Measurements from ENCODE around the gene DLGAP4.

Gene DLGAP4

GRCh38 chr20:36334281-36335205, 28.4 kb downstream of the DLGAP4 start (continued):
- TF ChIP-seq ZC3H10 (CRISPR knock-in tag; IDR thresholded peaks at IDR 0.05) (no peak), ZFP30 (CRISPR knock-in tag; IDR thresholded peaks at IDR 0.05) (no peak)

- TF ChIP-seq TOX (CRISPR knock-in tag; IDR thresholded peaks at IDR 0.05; ENCODE audit: borderline replicate concordance), result no peak
- ATAC-seq, result no peak
Measured at GRCh38 chr20:36335206-36335870, 29.2 kb downstream of the DLGAP4 start.

DNA sequence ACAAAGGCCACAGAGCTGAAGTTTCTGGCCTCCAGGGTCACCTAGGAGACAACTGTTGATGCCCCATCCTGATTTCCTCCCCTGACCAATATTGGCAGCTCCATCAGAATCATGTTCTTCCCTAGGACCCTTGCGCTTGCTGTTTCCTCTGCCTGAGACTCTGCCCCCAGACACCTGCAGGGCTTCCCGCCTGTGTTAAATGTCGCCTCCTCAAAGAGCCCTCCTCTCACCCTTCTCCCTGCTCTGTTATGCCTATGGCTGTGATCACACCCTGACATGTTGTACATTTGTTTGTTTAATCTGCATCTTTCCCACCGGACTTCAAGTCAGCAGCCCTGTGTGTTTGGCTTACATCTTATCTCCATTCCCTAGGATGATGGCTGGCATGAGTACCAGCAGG, 30.1 kb downstream of the DLGAP4 start:
- TF ChIP-seq ZFP3 (CRISPR knock-in tag; IDR thresholded peaks at IDR 0.05) (no peak), ZC3H10 (CRISPR knock-in tag; IDR thresholded peaks at IDR 0.05) (no peak), TOX (CRISPR knock-in tag; IDR thresholded peaks at IDR 0.05; ENCODE audit: borderline replicate concordance) (no peak), ISL1 (CRISPR knock-in tag; IDR thresholded peaks at IDR 0.05) (no peak), ESRRG (CRISPR knock-in tag; IDR thresholded peaks at IDR 0.05) (no peak), RARB (CRISPR knock-in tag; IDR thresholded peaks at IDR 0.05) (no peak), BACH2 (CRISPR knock-in tag; IDR thresholded peaks at IDR 0.05; ENCODE audit: borderline replicate concordance) (no peak), ZFP30 (CRISPR knock-in tag; IDR thresholded peaks at IDR 0.05) (no peak), ZNF8 (CRISPR knock-in tag; IDR thresholded peaks at IDR 0.05) (no peak), SNAI2 (CRISPR knock-in tag; IDR thresholded peaks at IDR 0.05) (no peak), PPARA (CRISPR knock-in tag; IDR thresholded peaks at IDR 0.05; ENCODE audit: borderline replicate concordance) (no peak), OSR1 (CRISPR knock-in tag; IDR thresholded peaks at IDR 0.05) (no peak), ARNTL (CRISPR knock-in tag; IDR thresholded peaks at IDR 0.05; ENCODE audit: borderline replicate concordance, low read depth) (no peak), CSRNP3 (CRISPR knock-in tag; IDR thresholded peaks at IDR 0.05) (no peak), ZNF565 (CRISPR knock-in tag; conservative IDR thresholded peaks at IDR 0.05; ENCODE audit: low read depth) (no peak), ZNF70 (CRISPR knock-in tag; IDR thresholded peaks at IDR 0.05) (no peak)
- TF ChIP-seq, protein P1, sequence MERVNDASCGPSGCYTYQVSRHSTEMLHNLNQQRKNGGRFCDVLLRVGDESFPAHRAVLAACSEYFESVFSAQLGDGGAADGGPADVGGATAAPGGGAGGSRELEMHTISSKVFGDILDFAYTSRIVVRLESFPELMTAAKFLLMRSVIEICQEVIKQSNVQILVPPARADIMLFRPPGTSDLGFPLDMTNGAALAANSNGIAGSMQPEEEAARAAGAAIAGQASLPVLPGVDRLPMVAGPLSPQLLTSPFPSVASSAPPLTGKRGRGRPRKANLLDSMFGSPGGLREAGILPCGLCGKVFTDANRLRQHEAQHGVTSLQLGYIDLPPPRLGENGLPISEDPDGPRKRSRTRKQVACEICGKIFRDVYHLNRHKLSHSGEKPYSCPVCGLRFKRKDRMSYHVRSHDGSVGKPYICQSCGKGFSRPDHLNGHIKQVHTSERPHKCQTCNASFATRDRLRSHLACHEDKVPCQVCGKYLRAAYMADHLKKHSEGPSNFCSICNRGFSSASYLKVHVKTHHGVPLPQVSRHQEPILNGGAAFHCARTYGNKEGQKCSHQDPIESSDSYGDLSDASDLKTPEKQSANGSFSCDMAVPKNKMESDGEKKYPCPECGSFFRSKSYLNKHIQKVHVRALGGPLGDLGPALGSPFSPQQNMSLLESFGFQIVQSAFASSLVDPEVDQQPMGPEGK (CRISPR knock-in tag; IDR thresholded peaks at IDR 0.05; ENCODE audit: borderline replicate concordance), result no peak
- no peak for ATAC-seq

- no peak for TF ChIP-seq ZFP30 (CRISPR knock-in tag; IDR thresholded peaks at IDR 0.05)
- TF ChIP-seq PPARA (CRISPR knock-in tag; IDR thresholded peaks at IDR 0.05; ENCODE audit: borderline replicate concordance), result no peak
- TF ChIP-seq SNAI2 (CRISPR knock-in tag; IDR thresholded peaks at IDR 0.05), result no peak
- TF ChIP-seq GLIS3 (CRISPR knock-in tag; IDR thresholded peaks at IDR 0.05), result no peak
- TF ChIP-seq ZC3H10 (CRISPR knock-in tag; IDR thresholded peaks at IDR 0.05), result no peak
- no peak for TF ChIP-seq ESRRG (CRISPR knock-in tag; IDR thresholded peaks at IDR 0.05)
- TF ChIP-seq OSR1 (CRISPR knock-in tag; IDR thresholded peaks at IDR 0.05), result no peak
- no peak for TF ChIP-seq ZNF70 (CRISPR knock-in tag; IDR thresholded peaks at IDR 0.05)
- TF ChIP-seq POU6F1 (CRISPR knock-in tag; IDR thresholded peaks at IDR 0.05; ENCODE audit: borderline replicate concordance, low read depth), result no peak
- no peak for ATAC-seq
Measured at GRCh38 chr20:36336954-36337704, 31.0 kb downstream of the DLGAP4 start.

GRCh38 chr20:36337886-36338285, 31.7 kb downstream of the DLGAP4 start:
- no peak for TF ChIP-seq ZNF565 (CRISPR knock-in tag; conservative IDR thresholded peaks at IDR 0.05; ENCODE audit: low read depth)
- no peak for TF ChIP-seq PPARA (CRISPR knock-in tag; IDR thresholded peaks at IDR 0.05; ENCODE audit: borderline replicate concordance)
- TF ChIP-seq, protein P2, sequence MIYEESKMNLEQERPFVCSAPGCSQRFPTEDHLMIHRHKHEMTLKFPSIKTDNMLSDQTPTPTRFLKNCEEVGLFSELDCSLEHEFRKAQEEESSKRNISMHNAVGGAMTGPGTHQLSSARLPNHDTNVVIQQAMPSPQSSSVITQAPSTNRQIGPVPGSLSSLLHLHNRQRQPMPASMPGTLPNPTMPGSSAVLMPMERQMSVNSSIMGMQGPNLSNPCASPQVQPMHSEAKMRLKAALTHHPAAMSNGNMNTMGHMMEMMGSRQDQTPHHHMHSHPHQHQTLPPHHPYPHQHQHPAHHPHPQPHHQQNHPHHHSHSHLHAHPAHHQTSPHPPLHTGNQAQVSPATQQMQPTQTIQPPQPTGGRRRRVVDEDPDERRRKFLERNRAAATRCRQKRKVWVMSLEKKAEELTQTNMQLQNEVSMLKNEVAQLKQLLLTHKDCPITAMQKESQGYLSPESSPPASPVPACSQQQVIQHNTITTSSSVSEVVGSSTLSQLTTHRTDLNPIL (CRISPR knock-in tag; IDR thresholded peaks at IDR 0.05; ENCODE audit: low read depth), result no peak
- no peak for TF ChIP-seq CSRNP3 (CRISPR knock-in tag; IDR thresholded peaks at IDR 0.05)
- TF ChIP-seq ARNTL (CRISPR knock-in tag; IDR thresholded peaks at IDR 0.05; ENCODE audit: borderline replicate concordance, low read depth), result no peak
- ATAC-seq, result no peak

Measured in SK-N-SH treated with all-trans-retinoic acid at 6 μM for 48 hours (cell line).